Measurements from ENCODE around the gene SDSL. TPM values are rescaled to one million over a fixed set of nuclear protein-coding genes. Genes with fewer than 3 reads are reported as not detected.

The SDSL gene
- total RNA-seq, 2 donors from 2014 or later = 7.5 to 15.2 TPM

DNA sequence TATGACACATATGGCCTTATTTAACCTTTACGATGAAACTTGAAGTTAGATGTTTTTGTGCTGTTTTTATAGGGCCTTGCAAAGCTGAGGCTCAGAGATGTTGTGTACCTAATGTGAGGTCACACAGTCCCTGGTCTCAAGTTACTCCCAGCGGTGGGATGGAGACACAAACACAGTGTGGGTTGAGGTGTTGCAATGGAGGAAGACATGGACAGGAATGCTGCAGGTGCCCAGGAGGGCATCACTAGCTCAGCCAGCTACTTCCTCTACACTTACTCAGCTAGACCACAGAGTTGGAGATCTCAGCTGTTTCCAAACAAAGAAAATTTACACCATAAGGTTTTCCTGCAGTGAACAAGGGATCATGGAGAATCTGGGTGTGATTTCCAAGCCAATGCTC lies 34.0 kb downstream of the SDSL start:
- Histone ChIP-seq H3K4me3 (no peak overlapping the region), H3K27me3 (no peaks in the 10 kb centered on the region), H3K36me3 (replicated peaks in 1 of 2; ENCODE audit: insufficient read depth in 1 of 2, low read depth in 2 of 2) (no peaks in the 10 kb centered on the region), H3K4me1 (no peaks in the 10 kb centered on the region), H3K9me3 (no peaks in the 10 kb centered on the region), H3K27ac (no peak overlapping the region)
- intact Hi-C loops (cut with DNase I) = no loop called here
- ATAC-seq (no peak), DNase-seq (no peak)
- 88 to 97% methylated on average over 2 of the region's 2 CpGs for WGBS, 2 donors
- no peak for TF ChIP-seq POLR2A (IDR thresholded peaks at IDR 0.05)
- TF ChIP-seq, protein P1, sequence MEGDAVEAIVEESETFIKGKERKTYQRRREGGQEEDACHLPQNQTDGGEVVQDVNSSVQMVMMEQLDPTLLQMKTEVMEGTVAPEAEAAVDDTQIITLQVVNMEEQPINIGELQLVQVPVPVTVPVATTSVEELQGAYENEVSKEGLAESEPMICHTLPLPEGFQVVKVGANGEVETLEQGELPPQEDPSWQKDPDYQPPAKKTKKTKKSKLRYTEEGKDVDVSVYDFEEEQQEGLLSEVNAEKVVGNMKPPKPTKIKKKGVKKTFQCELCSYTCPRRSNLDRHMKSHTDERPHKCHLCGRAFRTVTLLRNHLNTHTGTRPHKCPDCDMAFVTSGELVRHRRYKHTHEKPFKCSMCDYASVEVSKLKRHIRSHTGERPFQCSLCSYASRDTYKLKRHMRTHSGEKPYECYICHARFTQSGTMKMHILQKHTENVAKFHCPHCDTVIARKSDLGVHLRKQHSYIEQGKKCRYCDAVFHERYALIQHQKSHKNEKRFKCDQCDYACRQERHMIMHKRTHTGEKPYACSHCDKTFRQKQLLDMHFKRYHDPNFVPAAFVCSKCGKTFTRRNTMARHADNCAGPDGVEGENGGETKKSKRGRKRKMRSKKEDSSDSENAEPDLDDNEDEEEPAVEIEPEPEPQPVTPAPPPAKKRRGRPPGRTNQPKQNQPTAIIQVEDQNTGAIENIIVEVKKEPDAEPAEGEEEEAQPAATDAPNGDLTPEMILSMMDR (IDR thresholded peaks at IDR 0.05) = no peak

DNA sequence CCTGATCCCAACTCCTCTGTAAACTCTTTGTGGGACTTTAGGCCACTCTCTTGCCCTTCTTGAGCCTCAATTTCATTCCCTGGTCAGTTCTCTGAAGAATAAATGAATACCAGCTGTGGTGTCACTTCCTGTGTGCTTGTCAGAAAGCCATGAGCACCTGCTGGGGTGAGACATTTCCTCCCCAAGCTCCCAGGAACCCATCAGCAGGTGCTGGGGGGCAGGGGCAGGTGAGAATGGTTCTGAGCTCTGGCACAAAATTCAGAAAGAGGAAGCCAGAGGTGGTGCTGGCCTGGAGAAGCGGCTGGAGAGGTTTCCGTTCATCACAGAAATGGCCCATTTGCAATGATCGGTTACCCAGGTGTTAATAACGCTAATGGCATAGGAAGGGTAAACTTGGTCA lies 34.6 kb downstream of the SDSL start:
- H3K27me3 ChIP-seq = no peaks in the 10 kb centered on the region

DNA sequence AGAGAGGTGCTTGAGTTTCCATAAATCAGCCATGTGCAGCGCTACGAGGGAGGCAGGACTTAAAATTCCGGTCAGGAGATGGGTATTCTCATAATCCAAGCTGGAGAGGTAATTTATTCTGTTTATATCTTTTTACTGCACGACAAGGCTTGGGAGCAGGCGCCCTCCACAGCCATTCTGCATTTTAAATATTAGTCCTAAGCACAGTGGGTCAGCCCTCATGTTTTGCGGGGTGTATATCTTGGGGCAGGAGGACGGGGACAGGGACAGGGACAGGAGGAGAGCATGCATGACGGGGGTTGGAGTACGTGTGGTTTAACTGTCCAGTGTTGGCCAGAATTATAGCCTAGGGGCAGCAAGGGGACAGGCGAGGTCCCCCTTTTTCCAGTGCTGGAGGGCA lies 35.0 kb downstream of the SDSL start:
- H3K27me3 ChIP-seq = peaks cover 0 to 2% of the 10 kb centered on the region in 2 donors
- H3K36me3 ChIP-seq (replicated peaks in 1 of 2; ENCODE audit: insufficient read depth in 1 of 2, low read depth in 2 of 2) = no peaks in the 10 kb centered on the region
- no peaks in the 10 kb centered on the region for H3K9me3 ChIP-seq
- no peak for TF ChIP-seq POLR2A (IDR thresholded peaks at IDR 0.05)
- TF ChIP-seq, protein P1 (IDR thresholded peaks at IDR 0.05) = no peak
- DNase-seq (no peak), ATAC-seq (no peak)
- intact Hi-C loops (cut with DNase I) = no loop called here
- no peak overlapping the region for H3K4me3 ChIP-seq
- 57 to 64% methylated on average over 10 of the region's 10 CpGs for WGBS, 2 donors
- no peak overlapping the region for H3K27ac ChIP-seq
- peaks cover under 1% of the 10 kb centered on the region for H3K4me1 ChIP-seq

More for the DNA sequence above, 34.6 kb downstream of the SDSL start:
- ATAC-seq (no peak), DNase-seq (no peak)
- Histone ChIP-seq H3K4me1 (no peaks in the 10 kb centered on the region), H3K4me3 (no peak overlapping the region), H3K27ac (no peak overlapping the region), H3K9me3 (no peaks in the 10 kb centered on the region), H3K36me3 (replicated peaks in 1 of 2; ENCODE audit: insufficient read depth in 1 of 2, low read depth in 2 of 2) (no peaks in the 10 kb centered on the region)
- no peak for TF ChIP-seq POLR2A (IDR thresholded peaks at IDR 0.05)
- TF ChIP-seq, protein P1 (IDR thresholded peaks at IDR 0.05) = no peak
- intact Hi-C loops (cut with DNase I) = no loop called here
- 65 to 66% methylated on average over 4 of the region's 4 CpGs for WGBS, 2 donors

DNA sequence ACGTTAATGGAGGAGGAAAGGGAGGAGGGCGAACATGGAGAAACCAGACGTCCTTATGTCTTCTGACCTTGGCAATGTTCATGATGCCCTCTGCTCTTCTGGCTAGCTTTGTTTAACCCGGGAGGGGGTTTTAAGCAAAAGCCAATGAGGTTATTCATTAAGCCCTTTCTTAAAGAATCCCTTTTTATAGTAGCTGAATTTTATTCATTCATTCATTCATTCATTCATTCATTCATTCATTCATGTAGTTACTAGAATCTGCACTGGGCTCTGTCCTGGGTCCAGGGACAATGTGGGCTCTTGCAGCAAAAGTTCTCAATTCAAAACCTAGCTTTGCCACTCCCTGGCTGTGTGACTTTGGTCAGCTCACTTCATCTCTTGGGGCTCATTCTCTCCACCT lies 35.5 kb downstream of the SDSL start:
- intact Hi-C loops (cut with DNase I) = no loop called here
- no peaks in the 10 kb centered on the region for H3K36me3 ChIP-seq (replicated peaks in 1 of 2; ENCODE audit: insufficient read depth in 1 of 2, low read depth in 2 of 2)
- peaks cover 0 to 6% of the 10 kb centered on the region in 2 donors for H3K27me3 ChIP-seq
- no peak overlapping the region for H3K4me3 ChIP-seq
- DNase-seq (no peak), ATAC-seq (no peak)
- H3K27ac ChIP-seq = no peak overlapping the region
- H3K9me3 ChIP-seq = no peaks in the 10 kb centered on the region
- TF ChIP-seq, protein P1 (IDR thresholded peaks at IDR 0.05) = no peak
- no peak for TF ChIP-seq POLR2A (IDR thresholded peaks at IDR 0.05)
- peaks cover 4% of the 10 kb centered on the region for H3K4me1 ChIP-seq
- 20 to 23% methylated on average over 4 of the region's 4 CpGs for WGBS, 2 donors

DNA sequence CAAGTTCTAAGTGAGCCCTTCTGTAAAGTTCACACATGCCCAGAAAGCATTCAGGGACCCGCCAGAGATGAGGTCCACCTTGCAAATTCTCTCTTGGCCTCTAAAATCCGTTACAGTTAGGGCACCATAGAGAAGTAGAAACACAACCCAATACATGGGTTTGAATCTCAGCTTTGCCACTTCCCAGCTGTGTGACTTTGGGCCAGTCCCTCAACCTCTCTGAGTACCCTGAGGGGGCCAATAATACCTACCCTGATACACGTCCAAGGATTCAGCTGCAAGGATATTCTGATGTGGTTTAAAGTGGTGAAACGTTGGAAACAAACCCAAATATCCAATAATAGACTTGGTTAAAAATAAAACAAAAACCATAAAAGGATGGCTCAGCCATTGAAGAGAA lies 37.8 kb downstream of the SDSL start:
- H3K27me3 ChIP-seq = peaks cover 0 to 28% of the 10 kb centered on the region in 2 donors
- intact Hi-C loops (cut with DNase I) = loop anchor here (10.0 kb wide), 1 partner anchor 455 kb away; no protein-coding TSS in a partner anchor
- peaks cover 27% of the 10 kb centered on the region for H3K4me1 ChIP-seq
- no peak overlapping the region for H3K27ac ChIP-seq
- ATAC-seq (no peak), DNase-seq (no peak)
- WGBS, 2 donors = 37 to 38% methylated on average over 4 of the region's 4 CpGs
- no peaks in the 10 kb centered on the region for H3K9me3 ChIP-seq
- no peak overlapping the region for H3K4me3 ChIP-seq
- no peaks in the 10 kb centered on the region for H3K36me3 ChIP-seq (replicated peaks in 1 of 2; ENCODE audit: insufficient read depth in 1 of 2, low read depth in 2 of 2)
- TF ChIP-seq, protein P1 (IDR thresholded peaks at IDR 0.05) = no peak
- TF ChIP-seq POLR2A (IDR thresholded peaks at IDR 0.05) = no peak

All from body of pancreas (tissue), 4 donors.